K562 (cell line): ENCODE results near the gene KLHDC2.
"Not testable (repeated sequence)": the region's sequence is repeated elsewhere in the genome, so short reads cannot be mapped to it uniquely, and the experiment has no call there.

Source experiments
- ARHGAP35 ChIP-seq: fragments of 450-650 bp; IDR thresholded peaks from 2 replicates; pipeline ENCODE4 v1.6.1; 2018; ENCODE audit not compliant: partially characterized antibody
- CEBPB ChIP-seq: fragments of 450-650 bp; IDR thresholded peaks from 2 replicates; pipeline ENCODE4 v1.6.1; 2016; ENCODE audit warnings: missing genetic modification characterization, missing compliant biosample characterization
- MCM7 ChIP-seq, 2 experiments: fragments of 450-650 bp; IDR thresholded peaks; 2 replicates each; pipeline ENCODE4 v1.6.1; 2016 to 2018
- SIN3A ChIP-seq, 2 experiments: fragments of 150-350 bp in 1 of 2; IDR thresholded peaks; 2 replicates each; pipeline ENCODE4 v1.6.1; 2011 to 2016; ENCODE audit warnings: borderline replicate concordance in 2 of 2, low read depth in 2 of 2, low read length in 2 of 2, mild to moderate bottlenecking in 2 of 2, moderate library complexity in 2 of 2; ENCODE audit not compliant: control insufficient read depth in 1 of 2
- SMC3 ChIP-seq: conservative IDR thresholded peaks from 2 replicates; pipeline ENCODE4 v1.6.1; 2011; ENCODE audit warnings: low read depth, low read length, improper control_type of control experiment; ENCODE audit not compliant: insufficient read depth
- TRIM24 ChIP-seq, 2 experiments: fragments of 450-650 bp; IDR thresholded peaks; 2 replicates each; pipeline ENCODE4 v1.6.1; 2016
- ZFX ChIP-seq: sonication (generic); formaldehyde crosslinking; IDR thresholded peaks from 2 replicates; pipeline ENCODE4 v1.8.0; 2022; ENCODE audit warnings: mild to moderate bottlenecking, missing genetic modification reagents, moderate library complexity
- ZNF121 ChIP-seq: sonication (generic); formaldehyde crosslinking; conservative IDR thresholded peaks from 2 replicates; pipeline ENCODE4 v1.8.0; 2022; ENCODE audit warnings: missing genetic modification reagents
- TF ChIP-seq, protein P1 (sequence below): sonication (generic); formaldehyde crosslinking; IDR thresholded peaks from 2 replicates; pipeline ENCODE4 v1.9.0; 2022; ENCODE audit warnings: mild to moderate bottlenecking, missing genetic modification reagents
- TF ChIP-seq, protein P2 (sequence below), 3 experiments: IDR thresholded peaks in 2 of 3; conservative IDR thresholded peaks in 1 of 3; 2 replicates each; pipeline ENCODE4 v1.5.1; 2011 to 2012; ENCODE audit warnings: low read length in 3 of 3, mild to moderate bottlenecking in 3 of 3, control low read depth in 2 of 3, improper control_type of control experiment in 1 of 3, inconsistent platforms in 1 of 3, low read depth in 1 of 3, mixed read lengths in 1 of 3, moderate library complexity in 1 of 3; ENCODE audit not compliant: insufficient read depth in 2 of 3
- TF ChIP-seq, protein P3 (sequence below): IDR thresholded peaks from 2 replicates; pipeline ENCODE4 v1.6.1; 2012; ENCODE audit warnings: low read depth, low read length, improper control_type of control experiment, borderline replicate concordance

DNA sequence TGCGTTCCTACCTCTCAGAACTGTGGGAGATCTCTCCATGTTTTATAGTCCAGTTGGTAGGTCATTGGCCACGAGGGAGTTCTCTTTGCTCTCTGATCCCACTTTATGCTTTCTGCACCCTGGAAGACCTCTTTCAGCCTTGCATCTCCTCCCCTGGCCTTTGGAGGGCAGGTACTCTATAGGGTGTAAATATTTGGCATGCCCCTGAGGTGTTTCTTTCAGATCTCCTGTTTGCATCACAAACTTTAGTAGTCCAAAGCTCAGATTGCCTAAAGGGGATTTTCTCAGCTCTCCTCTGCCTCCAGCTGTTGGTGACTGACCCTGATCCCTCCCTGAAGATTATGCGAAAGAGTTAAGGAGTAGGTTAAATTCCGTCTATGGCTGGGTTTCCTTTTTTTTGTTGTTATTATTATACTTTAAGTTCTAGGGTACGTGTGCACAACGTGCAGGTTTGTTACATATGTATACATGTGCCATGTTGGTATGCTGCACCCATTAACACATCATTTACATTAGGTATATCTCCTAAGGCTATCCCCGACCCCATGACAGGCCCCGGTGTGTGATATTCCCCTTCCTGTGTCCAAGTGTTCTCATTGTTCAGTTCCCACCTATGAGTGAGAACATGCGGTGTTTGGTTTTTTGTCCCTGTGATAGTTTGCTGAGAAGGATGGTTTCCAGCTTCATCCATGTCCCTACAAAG, 46.1 kb upstream of the KLHDC2 start:
- TF ChIP-seq SIN3A (IDR thresholded peaks at IDR 0.05; ENCODE audit: borderline replicate concordance in 2 of 2, control insufficient read depth in 1 of 2, low read depth in 2 of 2, low read length in 2 of 2); CEBPB; ARHGAP35; ZNF121 (CRISPR knock-in tag); MCM7 (IDR thresholded peaks at IDR 0.05); SMC3; ZFX (CRISPR knock-in tag); TRIM24 (IDR thresholded peaks at IDR 0.05): not testable (repeated sequence)
- TF ChIP-seq, protein P1, sequence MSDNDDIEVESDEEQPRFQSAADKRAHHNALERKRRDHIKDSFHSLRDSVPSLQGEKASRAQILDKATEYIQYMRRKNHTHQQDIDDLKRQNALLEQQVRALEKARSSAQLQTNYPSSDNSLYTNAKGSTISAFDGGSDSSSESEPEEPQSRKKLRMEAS (CRISPR knock-in tag): not testable (repeated sequence)
- TF ChIP-seq, protein P2, sequence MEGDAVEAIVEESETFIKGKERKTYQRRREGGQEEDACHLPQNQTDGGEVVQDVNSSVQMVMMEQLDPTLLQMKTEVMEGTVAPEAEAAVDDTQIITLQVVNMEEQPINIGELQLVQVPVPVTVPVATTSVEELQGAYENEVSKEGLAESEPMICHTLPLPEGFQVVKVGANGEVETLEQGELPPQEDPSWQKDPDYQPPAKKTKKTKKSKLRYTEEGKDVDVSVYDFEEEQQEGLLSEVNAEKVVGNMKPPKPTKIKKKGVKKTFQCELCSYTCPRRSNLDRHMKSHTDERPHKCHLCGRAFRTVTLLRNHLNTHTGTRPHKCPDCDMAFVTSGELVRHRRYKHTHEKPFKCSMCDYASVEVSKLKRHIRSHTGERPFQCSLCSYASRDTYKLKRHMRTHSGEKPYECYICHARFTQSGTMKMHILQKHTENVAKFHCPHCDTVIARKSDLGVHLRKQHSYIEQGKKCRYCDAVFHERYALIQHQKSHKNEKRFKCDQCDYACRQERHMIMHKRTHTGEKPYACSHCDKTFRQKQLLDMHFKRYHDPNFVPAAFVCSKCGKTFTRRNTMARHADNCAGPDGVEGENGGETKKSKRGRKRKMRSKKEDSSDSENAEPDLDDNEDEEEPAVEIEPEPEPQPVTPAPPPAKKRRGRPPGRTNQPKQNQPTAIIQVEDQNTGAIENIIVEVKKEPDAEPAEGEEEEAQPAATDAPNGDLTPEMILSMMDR (IDR thresholded peaks at IDR 0.05 in 2 of 3, conservative IDR thresholded peaks at IDR 0.05 in 1 of 3; ENCODE audit: insufficient read depth in 2 of 3, low read depth in 1 of 3, low read length in 3 of 3): not testable (repeated sequence)
- TF ChIP-seq, protein P3, sequence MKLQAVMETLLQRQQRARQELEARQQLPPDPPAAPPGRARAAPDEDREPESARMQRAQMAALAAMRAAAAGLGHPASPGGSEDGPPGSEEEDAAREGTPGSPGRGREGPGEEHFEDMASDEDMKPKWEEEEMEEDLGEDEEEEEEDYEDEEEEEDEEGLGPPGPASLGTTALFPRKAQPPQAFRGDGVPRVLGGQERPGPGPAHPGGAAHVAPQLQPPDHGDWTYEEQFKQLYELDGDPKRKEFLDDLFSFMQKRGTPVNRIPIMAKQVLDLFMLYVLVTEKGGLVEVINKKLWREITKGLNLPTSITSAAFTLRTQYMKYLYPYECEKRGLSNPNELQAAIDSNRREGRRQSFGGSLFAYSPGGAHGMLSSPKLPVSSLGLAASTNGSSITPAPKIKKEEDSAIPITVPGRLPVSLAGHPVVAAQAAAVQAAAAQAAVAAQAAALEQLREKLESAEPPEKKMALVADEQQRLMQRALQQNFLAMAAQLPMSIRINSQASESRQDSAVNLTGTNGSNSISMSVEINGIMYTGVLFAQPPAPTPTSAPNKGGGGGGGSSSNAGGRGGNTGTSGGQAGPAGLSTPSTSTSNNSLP: not testable (repeated sequence)
